PFSK-1 (cell line): ENCODE measurements around the gene UBASH3A.

ENCODE experiments used
- FOXP2 ChIP-seq: optimal IDR thresholded peaks from 2 replicates; pipeline ENCODE3; 2011; ENCODE audit warnings: borderline replicate concordance, control low read depth, inconsistent platforms; ENCODE audit not compliant: insufficient read depth; ENCODE audit errors: extremely low read length, extremely low read depth
- POLR2AphosphoS5 ChIP-seq: IDR thresholded peaks from 2 replicates; pipeline ENCODE4 v1.6.1; 2012; ENCODE audit warnings: low read depth, mild to moderate bottlenecking, control low read depth, low read length, moderate library complexity
- REST ChIP-seq, 2 experiments: IDR thresholded peaks; 2 replicates each; pipeline versions ENCODE4 v1.6.1 to v1.8.0; 2011 to 2012; ENCODE audit warnings: low read depth in 2 of 2, low read length in 2 of 2, control low read depth in 1 of 2, inconsistent platforms in 1 of 2, mild to moderate bottlenecking in 1 of 2, moderate library complexity in 1 of 2; ENCODE audit not compliant: insufficient read depth in 1 of 2
- SIN3A ChIP-seq: IDR thresholded peaks from 2 replicates; pipeline ENCODE4 v1.6.1; 2012; ENCODE audit warnings: mild to moderate bottlenecking, low read length, moderate library complexity, borderline replicate concordance; ENCODE audit not compliant: insufficient read depth
- TAF1 ChIP-seq: IDR thresholded peaks from 2 replicates; pipeline ENCODE4 v1.6.1; 2012; ENCODE audit warnings: low read length, control low read depth, borderline replicate concordance; ENCODE audit not compliant: insufficient read depth

The UBASH3A gene

GRCh38 chr21:42373908-42374455, 29.7 kb upstream of the UBASH3A start:
- TF ChIP-seq SIN3A = no peak
- TF ChIP-seq FOXP2 = no peak

- TF ChIP-seq REST (IDR thresholded peaks at IDR 0.05; ENCODE audit: insufficient read depth in 1 of 2, low read depth in 2 of 2, low read length in 2 of 2) (no peak), FOXP2 (no peak)
These were observed 29.2 kb upstream of the UBASH3A start for GRCh38 chr21:42374457-42374856.

- no peak for TF ChIP-seq POLR2AphosphoS5
- TF ChIP-seq FOXP2 = no peak
- no peak for TF ChIP-seq SIN3A
- TF ChIP-seq REST (IDR thresholded peaks at IDR 0.05; ENCODE audit: insufficient read depth in 1 of 2, low read depth in 2 of 2, low read length in 2 of 2) = no peak
- no peak for TF ChIP-seq TAF1
These were observed 28.7 kb upstream of the UBASH3A start for GRCh38 chr21:42374864-42375499.

GRCh38 chr21:42375506-42375905, 28.2 kb upstream of the UBASH3A start:
- TF ChIP-seq REST (IDR thresholded peaks at IDR 0.05; ENCODE audit: insufficient read depth in 1 of 2, low read depth in 2 of 2, low read length in 2 of 2) (no peak), SIN3A (no peak), POLR2AphosphoS5 (no peak)

GRCh38 chr21:42375966-42376337, 27.8 kb upstream of the UBASH3A start:
- TF ChIP-seq SIN3A (no peak), REST (IDR thresholded peaks at IDR 0.05; ENCODE audit: insufficient read depth in 1 of 2, low read depth in 2 of 2, low read length in 2 of 2) (no peak), FOXP2 (no peak), POLR2AphosphoS5 (no peak), TAF1 (no peak)
